22Rv1 (cell line): ENCODE results near the gene ZC3H12A.

Experiments
- CTCF ChIP-seq: fragments of 450-650 bp; IDR thresholded peaks from 2 replicates; pipeline ENCODE4 v1.5.1; 2017; ENCODE audit warnings: mild to moderate bottlenecking
- ZFX ChIP-seq: fragments of 450-650 bp; IDR thresholded peaks from 2 replicates; pipeline ENCODE4 v1.6.1; 2017; ENCODE audit warnings: antibody characterized with exemption, borderline replicate concordance

GRCh38 chr1:37438869-37439343 is 35.5 kb upstream of the ZC3H12A start:
- TF ChIP-seq CTCF (no peak), ZFX (no peak)
